SU-DHL-6 (cell line): ENCODE measurements around the gene LRRC18.

ENCODE experiments used
- EZH2phosphoT487 ChIP-seq: fragments of 200-600 bp; sonication (generic), shearing (Covaris generic); conservative IDR thresholded peaks from 2 replicates; pipeline ENCODE4 v1.6.1; 2018; ENCODE audit warnings: mild to moderate bottlenecking, antibody characterized with exemption, low read length, moderate library complexity, mixed read lengths
- TF ChIP-seq, protein P1 (sequence below): fragments of 200-600 bp; sonication (generic); IDR thresholded peaks from one replicate; pipeline ENCODE4 v1.5.1; 2017; ENCODE audit warnings: antibody characterized with exemption, mild to moderate bottlenecking, low read length, moderate library complexity; ENCODE audit not compliant: insufficient read depth, poor library complexity, severe bottlenecking

DNA sequence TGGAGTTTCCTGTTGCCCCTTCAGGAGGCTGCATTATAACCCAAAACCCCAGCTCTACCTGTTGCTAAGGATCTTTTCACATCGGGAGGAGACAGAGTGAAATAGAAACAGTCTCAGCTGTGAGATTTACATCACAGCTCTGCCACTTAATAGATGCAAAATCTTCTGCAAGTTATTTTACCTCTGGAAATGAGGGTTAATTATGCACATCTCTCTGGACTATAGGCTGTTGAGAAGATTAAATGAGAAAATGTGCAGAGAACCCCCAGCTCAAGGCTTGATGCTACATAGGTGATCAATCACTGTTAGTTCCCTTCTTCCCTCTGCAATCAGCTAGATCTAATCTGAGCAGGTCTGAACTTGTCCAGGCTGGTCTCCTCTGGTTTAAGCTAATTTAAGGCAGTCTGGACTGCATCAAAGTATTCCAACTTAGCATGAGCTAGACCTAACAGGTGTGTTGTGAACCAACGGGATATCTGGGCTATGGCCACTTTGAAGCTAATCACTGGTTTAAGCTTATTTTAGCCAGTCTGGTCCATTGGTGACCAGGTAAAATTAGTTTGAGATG, 8.9 kb upstream of the LRRC18 start:
- TF ChIP-seq, protein P1, sequence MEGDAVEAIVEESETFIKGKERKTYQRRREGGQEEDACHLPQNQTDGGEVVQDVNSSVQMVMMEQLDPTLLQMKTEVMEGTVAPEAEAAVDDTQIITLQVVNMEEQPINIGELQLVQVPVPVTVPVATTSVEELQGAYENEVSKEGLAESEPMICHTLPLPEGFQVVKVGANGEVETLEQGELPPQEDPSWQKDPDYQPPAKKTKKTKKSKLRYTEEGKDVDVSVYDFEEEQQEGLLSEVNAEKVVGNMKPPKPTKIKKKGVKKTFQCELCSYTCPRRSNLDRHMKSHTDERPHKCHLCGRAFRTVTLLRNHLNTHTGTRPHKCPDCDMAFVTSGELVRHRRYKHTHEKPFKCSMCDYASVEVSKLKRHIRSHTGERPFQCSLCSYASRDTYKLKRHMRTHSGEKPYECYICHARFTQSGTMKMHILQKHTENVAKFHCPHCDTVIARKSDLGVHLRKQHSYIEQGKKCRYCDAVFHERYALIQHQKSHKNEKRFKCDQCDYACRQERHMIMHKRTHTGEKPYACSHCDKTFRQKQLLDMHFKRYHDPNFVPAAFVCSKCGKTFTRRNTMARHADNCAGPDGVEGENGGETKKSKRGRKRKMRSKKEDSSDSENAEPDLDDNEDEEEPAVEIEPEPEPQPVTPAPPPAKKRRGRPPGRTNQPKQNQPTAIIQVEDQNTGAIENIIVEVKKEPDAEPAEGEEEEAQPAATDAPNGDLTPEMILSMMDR, result no peak
- TF ChIP-seq EZH2phosphoT487, result no peak
